H1 (cell line): Measurements from ENCODE around the gene AUH. TPM values are rescaled to one million over a fixed set of nuclear protein-coding genes. Genes with fewer than 3 reads are reported as not detected.
"Not testable (repeated sequence)": the region's sequence is repeated elsewhere in the genome, so short reads cannot be mapped to it uniquely, and the experiment has no call there.

ENCODE experiments used
- CTCF ChIA-PET: fragments of 300-600 bp; sonication (Branson Sonifier 250); formaldehyde crosslinking; loops from one replicate; lab custom pipeline; 2021; ENCODE audit not compliant: partially characterized antibody; lab: Charles Lee
- POLR2A ChIA-PET: fragments of 300-600 bp; sonication (Branson Sonifier 250); formaldehyde crosslinking; loops from one replicate; lab custom pipeline; 2021; ENCODE audit warnings: inconsistent platforms; ENCODE audit not compliant: partially characterized antibody; lab: Charles Lee
- DNase-seq, 2 experiments: peaks; one replicate each; pipeline versions ENCODE4 v3.0.0 to v3.0.0-alpha.2; 2010 to 2022; ENCODE audit warnings: low spot score in 2 of 2, low read depth in 1 of 2, mixed read lengths in 1 of 2
- FAIRE-seq: peaks from 2 replicates; lab custom pipeline; 2011; peaks lifted over from hg19 to GRCh38; lab: Jason Lieb, UNC
- H2AFZ ChIP-seq: 2 replicates; pipeline ENCODE4 v1.8.1; 2012; ENCODE audit warnings: low read length, inconsistent platforms
- H2AK5ac ChIP-seq: 2 replicates; pipeline ENCODE4 v1.6.1; 2013; ENCODE audit warnings: low read depth, low read length
- H2BK120ac ChIP-seq: replicated peaks from 2 replicates; pipeline ENCODE3; 2013; ENCODE audit warnings: low read depth, low read length, inconsistent platforms
- H2BK12ac ChIP-seq: 2 replicates; pipeline ENCODE4 v1.6.1; 2013; ENCODE audit warnings: low read depth, low read length
- H2BK15ac ChIP-seq: 2 replicates; pipeline ENCODE4 v1.6.1; 2013; ENCODE audit warnings: low read length
- H2BK20ac ChIP-seq: 2 replicates; pipeline ENCODE4 v1.6.1; 2013; ENCODE audit warnings: low read length
- H2BK5ac ChIP-seq: 2 replicates; pipeline ENCODE4 v1.6.1; 2013; ENCODE audit warnings: low read depth, low read length
- H3K14ac ChIP-seq: 2 replicates; pipeline ENCODE4 v1.6.1; 2013; ENCODE audit warnings: inconsistent platforms; ENCODE audit not compliant: insufficient read length
- H3K18ac ChIP-seq: 2 replicates; pipeline ENCODE4 v1.6.1; 2013; ENCODE audit warnings: low read length; ENCODE audit errors: extremely low read depth
- H3K23ac ChIP-seq: 2 replicates; pipeline ENCODE4 v1.6.1; 2013; ENCODE audit warnings: inconsistent platforms; ENCODE audit not compliant: insufficient read length
- H3K23me2 ChIP-seq: 2 replicates; pipeline ENCODE4 v1.6.1; 2013; ENCODE audit warnings: low read depth, low read length
- H3K27ac ChIP-seq: 2 replicates; pipeline ENCODE4 v1.6.1; 2011; ENCODE audit warnings: low read depth, low read length, inconsistent platforms
- H3K27me3 ChIP-seq, 4 experiments: replicated peaks in 1 of 4; 1 replicate in 1 of 4; 2 replicates in 3 of 4; pipeline versions ENCODE4 v1.6.1 to v1.8.1; 2011 to 2013; ENCODE audit warnings: low read length in 3 of 4, mild to moderate bottlenecking in 3 of 4, inconsistent platforms in 2 of 4, mixed read lengths in 2 of 4, moderate library complexity in 1 of 4; ENCODE audit not compliant: control insufficient read depth in 3 of 4, insufficient read depth in 3 of 4; ENCODE audit errors: extremely low read depth in 1 of 4
- H3K36me3 ChIP-seq, 4 experiments: 2 replicates each; pipeline versions ENCODE4 v1.6.1 to v1.8.1; 2011 to 2013; ENCODE audit warnings: mild to moderate bottlenecking in 4 of 4, low read length in 3 of 4, moderate library complexity in 2 of 4, control low read depth in 1 of 4, inconsistent platforms in 1 of 4; ENCODE audit not compliant: insufficient read depth in 4 of 4, control insufficient read depth in 2 of 4
- H3K4ac ChIP-seq: replicated peaks from 2 replicates; pipeline ENCODE3; 2013; ENCODE audit warnings: low read length, low read depth, mixed read lengths, inconsistent platforms; ENCODE audit not compliant: insufficient read length
- H3K4me1 ChIP-seq, 4 experiments: replicated peaks in 1 of 4; 1 replicate in 1 of 4; 2 replicates in 3 of 4; pipeline versions ENCODE4 v1.6.1 to v1.8.1; 2011 to 2013; ENCODE audit warnings: low read length in 3 of 4, inconsistent platforms in 2 of 4, mixed read lengths in 1 of 4; ENCODE audit not compliant: insufficient read depth in 4 of 4, control insufficient read depth in 3 of 4
- H3K4me2 ChIP-seq, 2 experiments: 2 replicates each; pipeline versions ENCODE4 v1.6.1 to v1.8.1; 2011 to 2013; ENCODE audit warnings: low read depth in 2 of 2, low read length in 2 of 2, control low read depth in 1 of 2, inconsistent platforms in 1 of 2, mild to moderate bottlenecking in 1 of 2; ENCODE audit not compliant: insufficient read depth in 1 of 2
- H3K4me3 ChIP-seq, 4 experiments: fragments of 200-600, 300-600 bp in 1 of 4; sonication (generic), shearing (Covaris generic), sonication (Bioruptor Twin) in 1 of 4; 2 replicates each; pipeline versions ENCODE4 v1.5.1 to v1.8.1; 2011 to 2016; ENCODE audit warnings: low read length in 4 of 4, low read depth in 3 of 4, control low read depth in 2 of 4, inconsistent platforms in 2 of 4, mild to moderate bottlenecking in 2 of 4, mixed read lengths in 1 of 4, moderate library complexity in 1 of 4; ENCODE audit not compliant: insufficient read depth in 2 of 4; ENCODE audit errors: extremely low read depth in 1 of 4
- H3K56ac ChIP-seq: replicated peaks from 2 replicates; pipeline ENCODE3; 2013; ENCODE audit warnings: low read depth, mild to moderate bottlenecking, mixed read lengths, low read length, inconsistent platforms; ENCODE audit not compliant: insufficient read length
- H3K79me1 ChIP-seq: 2 replicates; pipeline ENCODE4 v1.6.1; 2013; ENCODE audit warnings: low read depth, low read length, control low read depth
- H3K79me2 ChIP-seq, 2 experiments: 2 replicates each; pipeline versions ENCODE4 v1.6.1 to v1.8.1; 2012 to 2013; ENCODE audit warnings: low read length in 2 of 2, mild to moderate bottlenecking in 2 of 2, inconsistent platforms in 1 of 2; ENCODE audit not compliant: insufficient read depth in 2 of 2, control insufficient read depth in 1 of 2
- H3K9ac ChIP-seq, 4 experiments: replicated peaks in 1 of 4; 1 replicate in 1 of 4; 2 replicates in 3 of 4; pipeline versions ENCODE4 v1.6.1 to v1.8.1; 2011 to 2013; ENCODE audit warnings: low read depth in 3 of 4, low read length in 3 of 4, control low read depth in 2 of 4, mild to moderate bottlenecking in 2 of 4, moderate library complexity in 2 of 4, inconsistent platforms in 1 of 4; ENCODE audit errors: extremely low read depth in 1 of 4
- H3K9me3 ChIP-seq, 2 experiments: 2 replicates each; pipeline versions ENCODE4 v1.6.1 to v1.8.1; 2012 to 2013; ENCODE audit warnings: mild to moderate bottlenecking in 2 of 2, moderate library complexity in 2 of 2, control low read depth in 1 of 2, inconsistent platforms in 1 of 2, low read depth in 1 of 2, low read length in 1 of 2, mixed read lengths in 1 of 2; ENCODE audit not compliant: insufficient read depth in 2 of 2
- H4K20me1 ChIP-seq, 2 experiments: replicated peaks in 1 of 2; 2 replicates each; pipeline versions ENCODE3 to v1.8.1; 2011 to 2013; ENCODE audit warnings: inconsistent platforms in 2 of 2, low read length in 2 of 2, mild to moderate bottlenecking in 1 of 2; ENCODE audit not compliant: insufficient read depth in 2 of 2, control insufficient read depth in 1 of 2
- H4K5ac ChIP-seq: 2 replicates; pipeline ENCODE4 v1.6.1; 2013; ENCODE audit warnings: low read length, low read depth, mixed read lengths, inconsistent platforms; ENCODE audit not compliant: insufficient read length
- H4K8ac ChIP-seq: 2 replicates; pipeline ENCODE4 v1.8.0; 2013; ENCODE audit warnings: mild to moderate bottlenecking, moderate library complexity, low read length, inconsistent platforms; ENCODE audit not compliant: insufficient read depth; ENCODE audit errors: extremely low read depth
- H4K91ac ChIP-seq: replicated peaks from 2 replicates; pipeline ENCODE3; 2013; ENCODE audit warnings: low read length, mixed read lengths, inconsistent platforms; ENCODE audit not compliant: insufficient read length
- WGBS, 2 experiments: shearing (Covaris generic) in 1 of 2; methylation state at CpG; one replicate each; pipeline versions ENCODE4 v1.1.6 to v1.1.7; 2013 to 2015; ENCODE audit warnings: low lambda C conversion rate in 2 of 2, mixed read lengths in 2 of 2, inconsistent platforms in 1 of 2, low coverage in 1 of 2, missing lambda C conversion rate in 1 of 2; ENCODE audit not compliant: insufficient replicate concordance in 2 of 2, insufficient coverage in 1 of 2, insufficient read length in 1 of 2; ENCODE audit errors: extremely low coverage in 1 of 2, missing lambda C conversion rate in 1 of 2; 5-methylcytosine and 5-hydroxymethylcytosine counted together
- polyA plus RNA-seq, 7 experiments: library from polyadenylated mRNA; depleted of rRNA in 3 of 7; stranded (reverse) in 5 of 7; unstranded in 2 of 7; fragments of >200 nt in 5 of 7; fragments of 200-250 nt in 2 of 7; gene quantifications; 1 replicate in 5 of 7; 2 replicates in 1 of 7; 4 replicates in 1 of 7; pipeline versions ENCODE4 v1.2.1 to v1.2.3, GENCODE V29; 2011 to 2013; ENCODE audit warnings: missing spikeins in 2 of 7, mixed read lengths in 2 of 7
- total RNA-seq: library from RNA; stranded (reverse); fragmentation: NEBNext Ultra II Directional; extraction: Animal tissue kit (Norgen Biotek cat#: 25700); gene quantifications from 2 replicates; pipeline ENCODE4 v1.2.1, GENCODE V29; 2021

The AUH gene
- total and polyA plus RNA-seq, 2 of the 8 experiments (the other 6 are each of a cell fraction or from before 2014, with no cell fraction given): 5.8 to 21.9 TPM

- H3K4me3 ChIP-seq, H3K9me3 ChIP-seq, H3K23me2 ChIP-seq, H4K5ac ChIP-seq, H2BK12ac ChIP-seq, H3K27ac ChIP-seq, H3K4me2 ChIP-seq, H3K27me3 ChIP-seq, H4K8ac ChIP-seq, H2BK20ac ChIP-seq, H3K36me3 ChIP-seq, H2BK5ac ChIP-seq, H2BK15ac ChIP-seq, H2BK120ac ChIP-seq, H3K79me1 ChIP-seq, H2AK5ac ChIP-seq, H4K20me1 ChIP-seq, DNase-seq, H2AFZ ChIP-seq, H3K4me1 ChIP-seq, FAIRE-seq, H3K56ac ChIP-seq, H4K91ac ChIP-seq, POLR2A ChIA-PET, H3K18ac ChIP-seq, H3K23ac ChIP-seq, H3K14ac ChIP-seq, H3K9ac ChIP-seq, H3K79me2 ChIP-seq, H3K4ac ChIP-seq: not testable (repeated sequence)
- WGBS, 2 experiments: 90% methylated on average over 3 of the region's 3 CpGs; no CpG with 5 or more reads in 1 of the 2 experiments
- CTCF ChIA-PET: interaction anchor here (1.7 kb wide), 1 partner anchor 13 kb away, joined by 3 read pairs; no protein-coding TSS in a partner anchor
Observed at GRCh38 chr9:91378054-91378453, 16.3 kb upstream of the AUH start.
